ENCODE data around the gene MRPS25.

Gene MRPS25

DNA sequence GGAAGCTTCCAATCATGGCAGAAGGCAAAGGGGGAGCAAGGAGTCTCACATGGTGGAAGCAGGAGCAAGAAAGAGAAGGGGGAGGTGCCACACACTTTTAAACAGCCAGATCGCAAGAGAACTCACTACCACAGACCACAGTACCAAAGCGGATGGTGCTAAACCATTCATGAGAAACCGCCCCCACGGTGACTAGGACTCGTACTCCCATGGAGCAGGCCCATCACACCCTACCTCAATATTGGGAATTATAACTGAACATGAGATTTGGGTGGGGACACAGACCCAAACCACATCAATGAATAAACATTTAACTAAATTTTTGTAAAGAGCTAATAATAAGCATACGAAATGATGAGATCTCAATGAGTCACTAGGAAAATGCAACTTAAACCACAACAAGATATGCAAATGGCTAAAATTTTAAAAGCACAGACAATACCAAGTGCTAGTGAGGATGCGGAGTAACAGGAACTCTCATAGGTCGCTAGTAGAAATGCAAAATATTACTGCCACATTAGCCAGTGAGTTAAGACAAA, 10.0 kb downstream of the MRPS25 start:
- peak; percentile 28 for DNase-seq (ENCODE audit: low read depth)
- no peak overlapping the region for H3K4me3 ChIP-seq (ENCODE audit: low read depth, low read length)
- TF ChIP-seq, protein P1, sequence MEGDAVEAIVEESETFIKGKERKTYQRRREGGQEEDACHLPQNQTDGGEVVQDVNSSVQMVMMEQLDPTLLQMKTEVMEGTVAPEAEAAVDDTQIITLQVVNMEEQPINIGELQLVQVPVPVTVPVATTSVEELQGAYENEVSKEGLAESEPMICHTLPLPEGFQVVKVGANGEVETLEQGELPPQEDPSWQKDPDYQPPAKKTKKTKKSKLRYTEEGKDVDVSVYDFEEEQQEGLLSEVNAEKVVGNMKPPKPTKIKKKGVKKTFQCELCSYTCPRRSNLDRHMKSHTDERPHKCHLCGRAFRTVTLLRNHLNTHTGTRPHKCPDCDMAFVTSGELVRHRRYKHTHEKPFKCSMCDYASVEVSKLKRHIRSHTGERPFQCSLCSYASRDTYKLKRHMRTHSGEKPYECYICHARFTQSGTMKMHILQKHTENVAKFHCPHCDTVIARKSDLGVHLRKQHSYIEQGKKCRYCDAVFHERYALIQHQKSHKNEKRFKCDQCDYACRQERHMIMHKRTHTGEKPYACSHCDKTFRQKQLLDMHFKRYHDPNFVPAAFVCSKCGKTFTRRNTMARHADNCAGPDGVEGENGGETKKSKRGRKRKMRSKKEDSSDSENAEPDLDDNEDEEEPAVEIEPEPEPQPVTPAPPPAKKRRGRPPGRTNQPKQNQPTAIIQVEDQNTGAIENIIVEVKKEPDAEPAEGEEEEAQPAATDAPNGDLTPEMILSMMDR (conservative IDR thresholded peaks at IDR 0.05; ENCODE audit: low read depth, low read length): no peak

DNA sequence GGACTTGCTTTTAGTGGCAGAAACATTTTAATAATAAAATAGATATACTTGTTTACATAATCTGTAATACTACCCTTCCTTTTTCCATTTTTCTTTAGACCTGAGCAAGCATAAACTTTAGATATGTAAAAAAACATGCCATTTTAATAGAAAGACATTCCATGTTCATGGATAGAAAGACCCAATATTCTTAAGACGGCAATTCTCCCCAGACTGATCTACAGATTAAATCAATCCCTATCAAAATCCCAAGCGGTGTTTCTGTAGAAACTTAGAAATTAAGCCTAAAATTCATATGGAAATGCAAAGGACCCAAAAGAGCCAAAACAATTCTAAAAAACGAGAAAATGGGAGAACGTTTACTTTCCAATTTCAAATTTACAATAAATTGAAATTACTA, 11.6 kb downstream of the MRPS25 start:
- TF ChIP-seq, protein P1 (conservative IDR thresholded peaks at IDR 0.05; ENCODE audit: low read depth, low read length): no peak
- DNase-seq (ENCODE audit: low read depth): no peak
- no peak overlapping the region for H3K4me3 ChIP-seq (ENCODE audit: low read depth, low read length)

DNA sequence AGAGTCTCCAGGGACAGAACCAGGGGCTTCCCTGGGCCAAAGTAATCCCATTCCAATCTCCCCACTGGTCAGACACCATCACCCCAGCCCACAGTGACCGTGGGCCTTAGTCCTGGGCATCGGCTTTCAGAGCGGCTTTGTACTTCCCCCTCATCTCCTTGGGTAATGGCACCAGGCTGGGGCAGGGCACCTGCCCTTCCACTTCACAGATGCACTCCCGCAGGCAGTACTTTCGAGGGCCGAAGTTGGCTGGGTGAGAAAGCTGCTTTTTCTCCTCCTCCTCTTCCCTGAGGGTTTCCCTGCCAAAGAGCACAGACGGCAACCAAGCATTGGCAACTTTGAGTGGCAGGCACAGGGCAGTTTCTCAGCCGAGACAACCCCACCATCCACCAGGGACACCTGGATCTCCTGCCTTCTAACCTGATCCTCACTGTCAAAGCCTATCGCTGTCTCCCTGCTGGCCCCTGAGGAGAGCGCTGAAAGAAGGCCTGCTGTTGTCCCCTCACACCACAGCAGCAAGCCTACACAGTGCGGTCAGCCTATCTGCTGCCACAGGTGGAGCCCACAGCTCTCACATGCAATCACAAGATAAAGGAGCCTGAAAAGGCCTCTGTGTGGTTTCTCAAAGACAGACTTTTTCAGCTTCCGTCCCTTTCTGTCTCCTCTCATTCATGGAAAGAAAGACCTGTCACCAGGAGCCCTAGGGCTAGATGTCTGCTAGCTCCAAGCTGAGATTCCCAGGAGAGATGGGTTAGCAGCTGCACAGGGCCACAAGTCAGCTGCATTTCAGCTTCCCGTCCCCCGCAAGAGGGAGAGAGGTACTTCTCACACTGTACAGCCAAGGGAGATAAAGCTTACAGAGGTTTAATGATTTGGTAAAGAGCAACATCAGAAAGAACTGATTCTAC, 12.5 kb downstream of the MRPS25 start:
- no peak for DNase-seq (ENCODE audit: low read depth)
- TF ChIP-seq, protein P1 (conservative IDR thresholded peaks at IDR 0.05; ENCODE audit: low read depth, low read length): no peak
- no peak overlapping the region for H3K4me3 ChIP-seq (ENCODE audit: low read depth, low read length)

DNA sequence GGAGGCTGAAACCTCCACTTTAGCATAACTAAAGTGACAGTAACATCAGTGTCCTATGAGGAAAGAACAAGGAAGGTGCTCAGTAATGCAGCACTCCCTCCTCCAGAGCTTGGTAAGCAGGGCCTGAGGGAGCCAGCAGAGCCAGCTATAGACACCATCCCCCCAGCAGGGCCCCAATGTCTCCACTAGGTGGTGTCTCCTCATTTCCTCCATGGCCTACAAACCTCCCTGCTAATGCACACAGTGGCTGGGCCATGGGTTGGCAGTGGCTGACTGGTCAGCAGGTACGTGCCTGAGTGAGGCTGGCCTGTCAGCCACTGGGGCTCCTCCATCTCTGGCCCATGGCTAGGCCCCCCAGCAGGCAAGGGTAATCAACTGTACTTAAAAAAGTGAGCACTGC, 13.6 kb downstream of the MRPS25 start:
- TF ChIP-seq, protein P1 (conservative IDR thresholded peaks at IDR 0.05; ENCODE audit: low read depth, low read length): peak; percentile 84
- H3K4me3 ChIP-seq (ENCODE audit: low read depth, low read length): no peak overlapping the region
- peak; percentile 70 for DNase-seq (ENCODE audit: low read depth)

DNA sequence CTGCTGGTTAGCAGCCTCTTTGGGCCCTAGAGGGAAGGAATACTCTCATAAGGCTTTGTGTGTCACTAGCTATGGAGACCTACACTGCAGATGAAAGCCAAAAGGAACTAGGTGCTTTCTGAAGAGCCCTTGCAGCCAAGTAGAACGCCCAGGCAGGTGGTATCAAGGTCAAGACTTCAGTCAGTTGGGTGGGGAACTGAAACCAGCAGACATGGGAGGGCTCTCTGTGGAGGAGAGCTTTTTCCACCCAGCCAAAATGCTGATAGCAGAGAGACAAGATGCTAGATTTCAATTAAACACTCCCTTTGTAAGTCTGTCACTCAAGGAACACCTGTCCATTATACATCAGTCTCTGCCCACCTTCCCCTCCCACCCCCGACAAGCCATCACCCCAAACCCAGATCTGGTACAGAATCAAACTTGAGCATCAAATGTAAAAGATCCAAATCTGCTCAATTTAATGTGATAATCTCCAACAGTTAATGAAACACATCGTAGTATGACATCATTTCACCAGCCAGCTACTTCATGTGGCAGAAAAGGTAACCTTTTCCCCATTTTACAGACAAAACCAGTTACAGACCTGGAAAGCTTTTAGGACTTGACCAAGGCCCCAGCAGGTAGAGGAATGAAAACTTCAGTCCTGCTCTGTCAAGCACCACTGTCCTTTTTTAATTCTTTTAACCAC, 14.6 kb downstream of the MRPS25 start:
- no peak overlapping the region for H3K4me3 ChIP-seq (ENCODE audit: low read depth, low read length)
- DNase-seq (ENCODE audit: low read depth): no peak
- TF ChIP-seq, protein P1 (conservative IDR thresholded peaks at IDR 0.05; ENCODE audit: low read depth, low read length): no peak

DNA sequence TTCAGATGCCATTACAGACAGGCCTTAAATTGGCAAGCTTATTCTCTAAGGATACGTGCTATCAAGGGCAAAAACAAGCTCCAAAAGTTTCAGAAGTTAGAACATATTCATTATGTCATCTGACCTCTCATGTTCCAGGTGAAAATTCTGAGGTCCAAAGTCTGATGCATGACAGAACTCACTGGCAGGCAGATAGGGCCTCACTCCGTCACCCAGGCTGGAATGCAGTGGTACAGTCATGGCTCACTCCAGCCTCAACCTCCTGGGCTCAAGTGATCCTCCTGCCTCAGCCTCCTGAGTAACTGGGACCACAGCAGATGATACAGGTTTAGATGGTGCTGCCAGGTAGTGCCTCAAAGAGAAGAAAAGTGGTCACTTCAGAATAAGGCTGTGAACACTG, 15.5 kb downstream of the MRPS25 start:
- no peak for DNase-seq (ENCODE audit: low read depth)
- H3K4me3 ChIP-seq (ENCODE audit: low read depth, low read length): no peak overlapping the region
- TF ChIP-seq, protein P1 (conservative IDR thresholded peaks at IDR 0.05; ENCODE audit: low read depth, low read length): no peak

Data from choroid plexus epithelial cell (primary cell).